Anterior cingulate cortex (tissue), 58 donors: ENCODE data around the gene GDF11.

ENCODE experiments used
- DNase-seq, 58 donors: peaks; one replicate each; lab custom pipeline; 2025; lab: John Stamatoyannopoulos, UW

GDF11 gene

DNA sequence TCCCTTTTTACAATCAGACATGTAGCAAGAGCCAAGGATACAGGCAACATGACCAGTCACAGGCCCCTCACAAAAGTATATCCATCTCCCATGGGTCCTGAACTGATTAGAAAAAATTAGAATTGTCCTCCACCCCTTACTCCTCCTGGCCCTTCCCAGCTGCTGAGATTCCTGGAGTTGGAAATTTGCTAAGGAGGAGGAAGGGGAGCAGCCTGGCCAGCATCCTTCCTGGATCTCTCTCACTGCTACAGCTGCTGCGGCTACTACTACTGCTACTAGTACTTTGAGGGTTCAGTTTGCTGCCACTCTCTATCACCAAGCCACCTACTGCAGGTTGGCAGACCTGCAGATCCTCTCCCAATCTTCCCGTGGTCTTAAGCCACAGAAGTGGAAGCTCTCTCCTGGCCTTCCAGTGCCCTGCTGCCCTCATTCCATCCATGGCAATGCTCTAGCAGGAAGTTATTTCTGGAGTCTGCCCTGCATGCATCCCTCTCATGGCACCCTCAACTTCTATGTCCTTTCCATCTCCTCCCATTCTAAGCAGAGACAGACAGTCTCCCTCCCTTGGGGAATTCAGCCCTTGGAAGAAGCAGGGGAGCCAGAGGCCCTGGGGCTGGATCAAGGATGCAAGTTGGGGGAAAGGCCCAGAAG is 36.2 kb upstream of the GDF11 start:
- DNase-seq, result no peak

DNA sequence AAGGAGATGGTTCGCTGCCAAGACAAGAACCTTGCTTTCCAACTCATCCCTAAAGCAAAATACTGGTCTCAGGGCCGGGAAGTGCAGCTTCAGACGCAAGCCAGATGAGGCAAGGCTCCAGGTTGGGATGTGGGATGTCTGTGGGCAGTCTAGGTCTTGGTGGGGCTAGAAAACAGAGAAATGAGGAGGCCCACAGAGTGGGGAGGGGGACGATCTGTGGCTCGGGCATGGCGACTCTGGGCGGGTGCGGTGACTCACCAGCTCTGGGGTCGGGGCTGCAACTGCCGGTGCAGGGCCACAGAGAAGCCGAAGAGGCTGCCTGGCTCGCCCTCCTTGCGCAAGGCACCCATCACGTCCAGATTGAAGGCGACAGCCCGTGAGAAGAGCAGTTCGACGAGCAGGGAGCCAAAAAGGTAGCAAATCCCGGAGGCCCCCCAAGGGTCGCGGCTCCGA is 35.7 kb upstream of the GDF11 start:
- DNase-seq, result peak in 3 of 58 donors; percentile 24 to 46 (median 43)

DNA sequence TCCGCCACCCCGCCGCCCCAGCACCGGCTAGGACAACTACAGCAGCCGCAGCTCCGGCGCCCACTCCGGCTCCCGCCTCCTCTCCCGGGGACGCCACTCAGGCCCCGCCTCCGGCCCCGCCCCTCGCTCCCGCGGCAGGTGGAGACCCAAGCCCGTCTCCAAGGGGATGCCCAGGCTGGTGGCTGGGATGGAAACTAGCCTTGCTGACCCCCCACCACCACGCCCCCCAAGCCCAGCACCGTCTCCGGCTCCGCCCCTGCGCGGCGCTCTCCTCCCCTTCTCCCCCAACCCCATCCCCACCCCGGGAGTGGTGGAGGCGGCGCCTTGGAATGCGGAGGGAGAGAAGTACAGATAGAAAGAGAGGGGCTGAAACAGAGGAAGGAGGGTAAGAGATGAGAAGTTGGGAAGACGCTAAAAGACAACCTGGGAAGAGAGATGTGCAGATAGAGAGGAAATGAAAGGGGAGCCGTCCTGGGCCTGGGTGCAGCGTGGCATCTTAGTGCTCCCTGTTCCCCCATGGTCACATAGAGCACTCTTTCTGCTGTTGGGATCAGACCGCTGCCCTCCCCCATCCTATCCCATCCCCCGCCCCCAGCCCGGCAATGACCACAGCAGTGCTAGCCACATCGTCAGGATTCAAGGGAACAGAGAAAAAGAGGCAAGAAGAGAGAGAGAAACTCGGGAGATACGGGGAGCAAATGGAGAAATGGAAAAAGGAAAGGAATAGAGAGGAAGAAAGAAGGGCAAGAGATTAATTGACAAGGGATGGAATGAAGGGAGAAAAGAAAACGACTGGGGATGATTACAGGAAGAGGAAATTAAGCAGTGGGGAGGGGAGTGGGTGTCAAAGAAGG is 34.9 kb upstream of the GDF11 start, which contains the start of gene ITGA7:
Gene ITGA7, minus strand, starts transcription at position 64 of the 854 bp plus-strand sequence. CDS start 222 bp downstream, outside the sequence.
- peak in 54 of 58 donors; percentile 11 to 79 (median 56) for DNase-seq

DNA sequence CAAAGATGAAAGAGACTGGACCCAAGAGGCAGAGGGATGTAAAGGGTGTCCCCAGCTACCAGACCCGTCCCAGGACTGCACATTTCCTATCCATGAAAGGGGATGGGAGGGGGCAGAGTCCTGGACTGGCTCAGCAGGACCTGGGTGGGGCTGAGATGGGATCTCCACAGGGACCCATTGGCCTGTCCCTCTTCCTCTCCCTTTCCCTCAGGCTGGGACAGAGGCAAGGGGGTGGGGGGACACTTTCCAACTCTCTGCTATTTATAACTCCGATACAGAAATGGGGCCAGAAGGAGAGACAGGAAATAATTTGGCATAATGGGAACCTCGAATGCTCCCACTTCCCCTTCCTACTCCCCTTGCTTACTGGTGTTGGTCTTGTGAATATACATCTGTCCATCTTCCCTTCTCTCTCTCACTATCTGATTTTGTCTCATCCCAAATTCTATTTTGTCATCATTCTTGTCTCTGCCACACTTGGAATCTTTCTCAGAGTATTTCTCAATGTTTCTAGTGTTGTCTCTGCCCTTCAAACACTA is 34.2 kb upstream of the GDF11 start:
- DNase-seq, result no peak

DNA sequence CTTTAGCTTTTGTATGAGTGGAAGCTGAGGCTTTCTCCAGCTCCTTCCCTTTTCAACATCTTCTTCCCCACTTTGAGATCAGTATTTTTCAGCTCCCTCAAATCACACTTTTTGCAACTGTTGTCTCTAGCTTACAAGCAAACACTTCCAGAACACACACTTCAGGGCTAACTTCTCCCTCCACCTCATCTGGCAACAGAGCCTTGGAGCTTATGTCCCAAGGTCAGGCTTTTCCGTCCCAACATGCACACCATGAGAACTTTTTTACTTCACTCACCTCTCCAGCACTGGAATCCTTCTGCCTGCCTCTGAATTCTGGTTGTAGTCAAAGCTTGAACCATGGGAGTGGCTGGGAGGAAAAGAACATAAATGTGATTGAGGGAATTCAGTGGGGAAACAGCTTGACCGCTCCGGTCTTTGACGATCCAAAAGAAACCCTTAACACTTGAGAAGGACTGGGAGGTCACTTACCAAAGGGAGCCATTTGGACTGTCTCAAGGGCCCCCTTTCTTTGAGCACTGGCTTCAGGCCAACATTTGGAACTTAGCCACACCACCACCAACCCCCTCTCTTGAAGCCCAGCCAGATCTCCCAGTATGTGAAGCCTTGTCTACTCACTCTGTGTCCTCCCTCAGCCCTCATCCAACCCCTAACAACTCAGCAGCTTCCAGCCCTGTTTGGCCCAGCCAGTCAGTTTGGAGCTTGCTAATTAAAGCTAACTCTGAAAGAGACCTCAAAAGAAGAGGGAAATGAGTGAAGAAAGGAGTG is 31.0 kb upstream of the GDF11 start:
- DNase-seq, result peak in 40 of 58 donors; percentile 13 to 90 (median 52)

DNA sequence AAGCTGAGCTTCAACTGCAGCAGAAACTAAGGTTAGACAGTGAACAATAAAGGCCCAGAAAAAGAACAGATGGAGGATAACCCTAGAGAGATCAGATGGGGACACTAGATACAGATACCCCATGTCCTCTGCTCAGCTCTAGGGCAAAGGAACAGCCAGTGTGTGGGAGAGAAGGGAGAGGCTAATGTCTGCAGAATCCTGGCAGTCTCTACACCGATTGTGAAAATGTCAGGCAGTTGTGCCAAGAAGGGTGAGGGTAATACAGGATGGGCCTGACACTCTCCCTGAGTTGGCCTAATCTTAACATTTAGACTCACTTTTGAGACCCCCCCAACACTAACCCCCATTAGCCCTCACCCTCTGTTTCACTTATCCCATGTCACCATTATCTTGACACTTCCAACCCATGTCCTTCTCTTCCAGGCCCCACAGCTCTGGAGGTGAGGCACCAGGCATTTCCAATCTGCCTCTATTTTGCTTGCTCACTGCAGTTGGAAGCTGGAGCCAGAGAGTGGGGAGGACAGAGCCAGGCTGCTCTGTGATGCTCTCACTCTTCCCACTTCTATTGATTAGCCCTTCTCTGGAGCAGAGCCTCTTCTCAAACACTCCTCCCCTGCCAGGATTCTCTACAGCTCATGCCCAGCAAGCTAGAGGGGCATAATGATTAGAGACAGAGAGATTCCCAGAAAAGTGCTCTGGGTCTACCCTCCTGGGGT is 30.1 kb upstream of the GDF11 start:
- DNase-seq, result peak in 2 of 58 donors; percentile 10 to 11

DNA sequence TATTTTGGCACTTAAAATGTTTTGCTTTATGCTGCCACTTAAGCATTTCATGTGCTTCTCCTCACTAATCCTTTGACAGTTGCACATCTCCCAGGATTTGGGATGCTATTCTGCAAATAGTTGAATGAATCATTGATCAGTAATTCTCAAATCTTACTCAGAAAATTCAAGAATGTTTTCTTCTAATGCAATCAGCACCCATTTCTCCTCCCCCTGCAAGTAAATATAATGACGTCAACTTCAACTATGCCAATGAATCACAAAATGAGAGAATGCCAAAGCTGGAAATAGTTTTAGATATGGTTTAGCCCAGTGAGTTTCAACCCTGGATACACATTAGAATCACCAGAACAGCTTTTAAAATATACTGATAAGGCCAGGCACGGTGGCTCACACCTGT is 29.2 kb upstream of the GDF11 start:
- no peak for DNase-seq

DNA sequence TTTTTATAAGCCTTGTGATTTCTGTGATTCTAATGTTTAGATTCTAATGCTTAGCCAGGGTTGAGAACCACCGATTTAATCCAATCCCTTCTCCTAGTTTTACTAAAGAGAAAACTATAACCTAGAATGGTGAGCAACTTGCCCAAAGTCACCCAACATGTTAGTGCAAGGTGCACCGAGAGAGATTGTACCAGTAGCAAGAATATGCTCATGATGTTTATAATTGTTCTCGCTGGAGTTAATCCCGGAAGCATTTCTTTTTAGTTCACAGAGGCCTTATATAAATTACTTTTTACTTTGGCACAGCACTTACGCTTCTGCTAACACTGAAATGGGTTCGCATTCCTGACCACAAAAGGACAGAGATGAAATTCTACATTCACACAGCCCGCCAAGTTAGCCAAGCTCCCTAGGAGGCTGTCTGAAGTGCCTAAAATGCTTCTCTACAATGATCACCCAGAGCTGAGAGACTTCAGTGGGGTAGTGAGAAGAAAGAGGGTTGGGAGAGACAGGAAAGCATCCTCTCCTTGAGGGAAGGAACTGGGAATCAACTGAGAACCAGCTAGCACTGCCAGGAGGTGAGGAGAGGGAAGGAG is 27.7 kb upstream of the GDF11 start:
- DNase-seq, result no peak

DNA sequence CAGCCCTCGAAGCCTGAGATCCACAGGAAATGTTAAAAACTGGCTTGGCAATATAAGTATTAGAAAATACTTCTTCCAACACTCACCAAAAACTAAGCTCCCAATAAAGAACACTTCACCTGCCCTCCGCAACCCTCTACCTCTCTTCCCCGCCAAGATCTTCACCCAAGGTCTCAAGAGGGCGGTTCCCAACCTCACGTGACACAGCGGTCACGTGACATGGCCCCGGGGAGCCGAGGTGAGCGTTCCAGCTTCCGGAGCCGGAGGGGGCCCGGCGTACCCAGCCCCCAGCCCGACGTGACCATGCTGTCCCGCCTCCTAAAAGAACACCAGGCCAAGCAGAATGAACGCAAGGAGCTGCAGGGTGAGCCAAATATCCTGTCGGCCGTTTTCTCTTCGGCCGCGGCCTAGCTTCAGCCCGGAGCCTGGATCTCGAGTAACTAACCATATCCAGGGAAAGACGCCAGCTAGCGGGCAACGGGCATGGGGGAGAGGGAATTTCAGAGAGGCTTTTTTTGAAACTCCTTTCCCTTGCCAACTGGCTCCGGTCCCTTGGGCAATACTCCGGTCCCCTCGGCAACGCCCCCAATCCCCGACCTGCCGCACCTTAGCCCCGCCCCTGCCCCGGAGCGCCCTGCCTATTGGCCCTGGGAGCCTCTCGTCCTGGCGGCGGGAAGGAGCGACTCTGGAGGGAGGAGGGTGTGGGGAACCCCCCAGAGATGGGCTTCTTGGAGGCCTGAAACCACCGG is 26.9 kb upstream of the GDF11 start, which contains the start of gene BLOC1S1:
Gene BLOC1S1, plus strand, starts transcription at position 214 of the 749 bp plus-strand sequence. Its CDS starts 6 bp downstream, at position 220.
- peak in 57 of 58 donors; percentile 52 to 92 (median 83) for DNase-seq

DNA sequence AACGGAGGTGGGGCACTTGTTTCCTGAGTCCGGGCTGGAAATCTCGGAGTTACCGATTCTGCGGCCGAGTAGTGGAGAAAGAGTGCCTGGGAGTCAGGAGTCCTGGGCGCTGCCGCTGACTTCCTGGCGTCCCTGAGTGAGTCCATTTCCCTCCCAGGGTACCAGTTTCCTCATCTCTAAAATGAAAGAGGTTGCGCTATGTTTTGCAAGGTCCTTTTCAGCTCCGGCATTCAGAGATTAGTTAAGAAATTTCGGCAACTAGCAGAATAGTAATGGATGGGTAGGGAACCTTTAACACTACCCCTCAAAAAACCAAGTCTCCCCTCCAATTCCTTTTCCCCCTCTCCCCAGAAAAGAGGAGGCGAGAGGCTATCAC is 26.4 kb upstream of the GDF11 start:
- DNase-seq, result peak in 1 of 58 donors; percentile 70

DNA sequence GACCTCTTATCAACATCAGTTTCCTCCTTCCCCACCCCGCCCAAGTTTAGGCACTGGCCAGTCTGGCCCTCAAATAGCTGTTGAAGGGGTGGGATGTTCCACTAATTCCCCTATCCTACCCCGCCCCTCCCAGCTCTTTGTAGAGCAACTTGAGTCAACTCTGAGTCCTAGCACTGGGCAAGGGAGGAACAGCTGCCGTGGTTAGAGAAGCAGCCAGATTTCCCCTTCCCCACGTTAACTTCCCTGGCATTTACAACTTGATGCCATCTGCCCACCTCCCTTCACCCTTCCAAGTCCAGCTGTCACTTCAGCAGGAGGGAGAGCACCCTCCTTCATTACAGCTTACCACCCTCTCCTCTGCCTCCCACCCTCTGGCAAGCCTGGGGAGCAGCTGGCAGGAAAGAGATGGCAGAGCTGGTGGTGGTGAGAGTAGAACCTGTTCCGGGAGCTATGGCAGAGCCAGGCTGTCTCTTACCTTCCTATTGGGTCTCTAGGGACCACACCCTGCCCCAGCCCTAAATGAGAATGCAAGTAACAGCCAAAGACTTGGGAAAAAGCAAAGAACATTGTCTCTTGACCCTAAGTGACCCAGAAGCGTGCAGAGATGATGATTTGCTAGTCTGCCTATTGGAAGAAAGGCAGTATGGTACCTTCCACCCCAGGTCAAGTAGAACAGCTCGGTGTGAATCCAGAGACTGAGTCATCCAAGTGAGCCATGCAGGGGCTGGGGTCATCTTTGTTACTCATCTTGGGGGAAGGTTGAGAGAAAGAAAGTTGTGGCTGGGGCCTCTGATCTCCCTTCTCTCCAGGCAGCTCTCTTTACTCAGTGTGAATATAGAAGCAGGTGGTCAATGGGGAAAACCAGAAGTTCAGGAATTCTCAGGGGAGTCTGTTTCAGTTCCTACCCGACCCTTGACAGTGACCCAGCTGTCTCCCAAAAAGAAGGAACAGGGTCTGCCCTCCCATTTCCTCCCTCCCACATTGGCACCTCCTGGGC is 25.6 kb upstream of the GDF11 start:
- DNase-seq, result peak in 9 of 58 donors; percentile 13 to 57 (median 27)

DNA sequence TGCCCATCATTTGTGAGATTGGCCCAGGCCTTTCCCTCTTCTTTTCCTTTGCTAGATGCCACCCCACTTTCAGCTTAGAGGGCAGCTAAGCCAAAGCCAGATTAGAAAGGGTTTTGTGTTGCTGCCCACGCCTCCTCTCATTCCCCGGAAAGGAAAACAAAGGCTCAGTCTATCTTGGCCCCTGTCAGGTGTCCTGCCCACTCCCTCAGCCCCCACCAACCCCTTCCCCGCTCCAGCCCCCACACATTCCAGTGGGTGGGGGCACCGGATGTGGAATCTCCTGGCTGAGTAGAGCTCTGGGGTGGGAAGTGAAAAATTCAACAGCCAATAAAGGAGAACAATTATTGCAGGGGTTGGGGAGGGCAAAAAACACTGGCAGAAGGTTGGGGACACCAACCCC is 24.9 kb upstream of the GDF11 start:
- DNase-seq, result no peak

DNA sequence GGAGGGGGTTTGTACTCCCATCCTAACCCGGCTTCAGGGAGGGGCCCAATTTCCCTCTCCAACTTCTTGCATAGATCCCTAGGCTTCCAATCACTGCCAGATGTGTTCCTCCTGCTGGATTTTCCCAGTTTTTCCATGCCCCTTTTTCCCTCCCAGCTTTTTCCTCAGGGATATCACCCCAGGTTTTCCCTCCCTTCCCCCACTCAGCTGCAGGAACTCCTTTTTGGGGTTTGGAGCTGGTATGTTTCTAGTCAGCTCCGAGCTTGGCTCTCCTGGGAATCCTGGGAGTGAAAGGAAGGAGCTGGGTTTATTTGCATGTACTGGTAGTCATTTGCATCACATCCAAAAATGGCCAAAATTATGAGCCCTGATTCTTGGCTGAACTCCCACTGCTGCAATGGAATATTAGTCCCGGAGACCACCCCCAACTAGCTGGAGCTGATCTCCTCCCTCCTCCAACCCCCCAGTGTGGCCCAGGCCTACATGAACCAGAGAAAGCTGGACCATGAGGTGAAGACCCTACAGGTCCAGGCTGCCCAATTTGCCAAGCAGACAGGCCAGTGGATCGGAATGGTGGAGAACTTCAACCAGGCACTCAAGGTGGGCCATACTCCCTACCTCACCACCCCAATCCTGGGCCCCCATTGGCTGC is 24.2 kb upstream of the GDF11 start:
- DNase-seq, result no peak

DNA sequence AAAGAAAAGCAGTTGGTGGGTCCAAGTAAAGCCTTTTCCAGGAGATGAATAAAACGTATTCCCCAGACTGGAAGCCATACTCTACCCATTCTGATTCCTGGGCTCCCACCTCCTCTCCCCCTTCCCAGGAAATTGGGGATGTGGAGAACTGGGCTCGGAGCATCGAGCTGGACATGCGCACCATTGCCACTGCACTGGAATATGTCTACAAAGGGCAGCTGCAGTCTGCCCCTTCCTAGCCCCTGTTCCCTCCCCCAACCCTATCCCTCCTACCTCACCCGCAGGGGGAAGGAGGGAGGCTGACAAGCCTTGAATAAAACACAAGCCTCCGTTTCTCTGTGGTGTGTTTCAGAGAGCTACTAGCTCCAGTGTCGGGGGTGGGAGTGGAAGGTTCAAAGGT is 23.6 kb upstream of the GDF11 start:
- DNase-seq, result no peak

DNA sequence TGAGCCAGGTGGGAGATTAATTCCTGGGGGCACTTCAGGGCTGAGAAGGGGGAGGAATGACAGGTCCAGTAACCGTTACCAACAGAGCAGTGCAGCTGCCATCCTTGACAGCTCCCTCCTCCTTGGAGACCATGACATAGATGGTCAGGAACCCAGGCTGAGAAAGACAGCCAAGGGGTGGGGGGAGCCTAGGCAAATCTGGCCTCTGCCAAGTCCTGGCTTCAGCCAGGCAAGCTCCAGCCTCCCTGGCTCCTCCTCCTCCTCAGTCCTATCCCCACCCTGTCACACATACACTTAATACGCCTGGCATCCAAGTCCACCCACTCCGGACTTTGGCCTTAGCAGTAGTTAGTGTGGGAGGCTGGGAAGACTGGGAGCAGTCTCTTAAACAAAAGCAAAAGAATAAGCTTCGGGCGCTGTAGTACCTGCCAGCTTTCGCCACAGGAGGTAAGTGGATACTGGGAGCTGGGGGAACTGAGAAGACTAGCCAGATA is 22.8 kb upstream of the GDF11 start, which contains the start of gene RDH5:
Gene RDH5, plus strand, starts transcription at position 323 of the 494 bp plus-strand sequence. CDS start 792 bp downstream, outside the sequence.
- DNase-seq, result peak in 28 of 58 donors; percentile 14 to 76 (median 30)

DNA sequence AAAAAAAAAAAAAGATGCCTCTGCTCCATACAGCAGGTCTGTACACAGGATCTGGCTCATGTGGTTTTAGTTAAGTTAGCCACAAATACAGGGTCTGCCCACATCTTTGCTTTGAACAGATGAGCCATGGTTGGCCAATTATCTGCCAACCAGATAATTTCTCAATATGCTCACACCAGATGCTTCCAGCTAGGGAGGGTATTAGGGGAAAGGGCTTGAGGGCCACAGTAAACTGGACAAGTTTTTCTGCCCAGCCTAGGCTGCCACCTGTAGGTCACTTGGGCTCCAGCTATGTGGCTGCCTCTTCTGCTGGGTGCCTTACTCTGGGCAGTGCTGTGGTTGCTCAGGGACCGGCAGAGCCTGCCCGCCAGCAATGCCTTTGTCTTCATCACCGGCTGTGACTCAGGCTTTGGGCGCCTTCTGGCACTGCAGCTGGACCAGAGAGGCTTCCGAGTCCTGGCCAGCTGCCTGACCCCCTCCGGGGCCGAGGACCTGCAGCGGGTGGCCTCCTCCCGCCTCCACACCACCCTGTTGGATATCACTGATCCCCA is 22.0 kb upstream of the GDF11 start:
- DNase-seq, result peak in 50 of 58 donors; percentile 12 to 82 (median 54)
